Activated CD8-positive, alpha-beta memory T cell treated with anti-CD3 and anti-CD28 coated beads, Interleukin-2, amount 50 U/mL, for 1 hour (primary cell): ENCODE measurements around the gene WDR13.
"Not testable (repeated sequence)": the region's sequence is repeated elsewhere in the genome, so short reads cannot be mapped to it uniquely, and the experiment has no call there.

Experiments
- DNase-seq: peaks from one replicate; pipeline ENCODE4 v3.0.0-alpha.2; 2020; ENCODE audit errors: extremely low read depth

WDR13 gene

GRCh38 chrX:48592971-48593370, 4.3 kb upstream of the WDR13 start:
- DNase-seq: no peak

DNA sequence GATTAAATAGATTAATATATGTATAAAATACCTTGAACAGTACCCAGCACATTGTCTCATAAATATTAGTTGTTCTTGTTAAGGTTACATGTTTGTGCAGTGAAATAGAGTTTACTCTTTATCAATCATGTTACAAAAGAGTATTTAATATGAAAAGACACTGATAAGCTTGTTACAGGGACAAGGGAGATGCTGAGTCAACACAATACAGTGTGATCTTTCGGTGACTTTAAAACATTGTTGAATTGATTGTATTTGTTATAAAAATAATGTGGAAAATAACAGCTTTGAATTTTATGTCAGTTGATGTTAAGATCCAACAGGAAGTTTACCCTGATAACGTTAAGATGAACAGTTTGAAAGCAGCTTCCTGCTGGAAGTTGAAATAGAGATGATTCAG, 1.4 kb upstream of the WDR13 start:
- no peak for DNase-seq

DNA sequence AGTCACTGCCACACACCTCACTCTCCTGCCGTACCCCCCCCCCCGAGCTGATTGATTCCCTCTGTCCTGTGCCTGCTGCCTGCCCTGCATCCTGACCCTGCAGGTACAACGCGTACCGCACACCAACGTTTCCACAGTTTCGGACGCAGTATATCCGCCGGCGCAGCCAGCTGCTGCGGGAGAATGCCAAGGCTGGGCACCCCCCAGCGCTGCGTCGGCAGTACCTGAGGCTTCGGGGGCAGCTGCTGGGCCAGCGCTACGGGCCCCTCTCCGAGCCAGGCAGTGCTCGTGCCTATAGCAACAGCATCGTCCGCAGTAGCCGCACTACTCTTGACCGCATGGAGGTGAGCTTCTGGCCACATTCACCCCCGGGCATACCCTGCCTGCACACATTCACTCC, 1.3 kb downstream of the WDR13 start:
- DNase-seq: no peak

DNA sequence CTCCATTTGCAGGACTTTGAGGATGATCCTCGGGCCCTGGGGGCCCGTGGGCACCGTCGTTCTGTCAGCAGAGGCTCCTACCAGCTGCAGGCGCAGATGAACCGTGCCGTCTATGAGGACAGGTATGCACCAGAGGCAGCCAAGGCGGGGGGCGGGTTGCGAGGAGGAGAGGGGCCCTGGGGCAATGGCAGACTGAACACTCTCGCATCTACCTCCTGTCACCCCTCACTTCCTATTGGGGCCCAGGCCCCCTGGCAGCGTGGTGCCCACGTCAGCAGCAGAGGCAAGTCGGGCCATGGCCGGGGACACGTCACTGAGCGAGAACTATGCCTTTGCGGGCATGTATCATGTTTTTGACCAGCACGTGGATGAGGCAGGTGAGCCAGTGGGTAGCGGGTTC, 2.0 kb downstream of the WDR13 start:
- no peak for DNase-seq

- no peak for DNase-seq
These were observed 2.9 kb downstream of the WDR13 start for GRCh38 chrX:48600226-48600625.

- DNase-seq: no peak
These were observed 4.6 kb downstream of the WDR13 start for GRCh38 chrX:48601741-48602394.

GRCh38 chrX:48604701-48605100, 7.4 kb downstream of the WDR13 start:
- DNase-seq: no peak

DNA sequence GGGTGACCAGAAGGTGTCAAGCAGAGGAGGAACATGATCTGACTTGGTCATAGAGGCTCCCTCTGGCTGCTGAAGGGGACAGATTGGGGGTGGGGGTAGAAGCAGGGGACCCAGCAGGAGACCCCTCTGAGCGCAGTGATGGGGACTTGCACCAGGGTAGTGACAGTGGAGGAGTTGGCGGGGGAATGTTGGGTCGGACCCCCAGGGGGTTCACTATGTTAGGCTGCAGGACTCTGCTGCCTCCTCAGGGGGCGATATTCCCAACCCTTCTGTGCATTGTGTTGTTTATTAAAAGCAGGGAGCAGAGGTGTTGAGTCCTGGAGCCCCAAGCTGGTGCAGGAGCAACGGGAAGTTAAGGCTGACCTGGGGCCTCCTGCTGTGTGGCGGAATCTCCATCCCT, 8.8 kb downstream of the WDR13 start:
- DNase-seq: no peak

GRCh38 chrX:48611703-48612102, 14.4 kb downstream of the WDR13 start:
- no peak for DNase-seq

GRCh38 chrX:48613502-48614160, 16.3 kb downstream of the WDR13 start:
- no peak for DNase-seq

DNA sequence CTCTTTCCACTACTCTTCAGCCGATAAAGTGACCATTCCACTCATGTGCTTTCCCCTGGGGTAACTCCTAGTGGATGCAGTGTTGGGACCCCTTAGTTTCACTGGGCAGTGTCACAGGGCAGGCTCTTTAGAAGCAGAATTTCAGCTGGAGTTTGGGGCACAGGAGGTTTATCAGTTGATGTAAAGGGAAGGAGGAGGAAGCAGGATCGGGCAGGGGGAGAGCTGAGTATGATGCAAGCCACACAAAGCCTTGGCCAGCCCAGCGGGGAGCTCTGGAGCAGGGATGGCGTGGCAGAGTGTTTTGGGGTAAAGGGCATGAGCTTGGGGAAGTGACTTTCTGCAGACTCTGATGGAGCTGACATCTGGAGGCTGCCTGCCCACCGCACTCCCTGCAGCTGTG, 19.3 kb downstream of the WDR13 start:
- DNase-seq: no peak

- no peak for DNase-seq
These were observed 20.4 kb downstream of the WDR13 start for GRCh38 chrX:48617542-48618340.

- no peak for DNase-seq
These were observed 29.4 kb downstream of the WDR13 start for GRCh38 chrX:48626401-48627298.

GRCh38 chrX:48631376-48632090, 34.2 kb downstream of the WDR13 start:
- peak; percentile 37 for DNase-seq

GRCh38 chrX:48632207-48632606, 34.9 kb downstream of the WDR13 start:
- DNase-seq: no peak

DNA sequence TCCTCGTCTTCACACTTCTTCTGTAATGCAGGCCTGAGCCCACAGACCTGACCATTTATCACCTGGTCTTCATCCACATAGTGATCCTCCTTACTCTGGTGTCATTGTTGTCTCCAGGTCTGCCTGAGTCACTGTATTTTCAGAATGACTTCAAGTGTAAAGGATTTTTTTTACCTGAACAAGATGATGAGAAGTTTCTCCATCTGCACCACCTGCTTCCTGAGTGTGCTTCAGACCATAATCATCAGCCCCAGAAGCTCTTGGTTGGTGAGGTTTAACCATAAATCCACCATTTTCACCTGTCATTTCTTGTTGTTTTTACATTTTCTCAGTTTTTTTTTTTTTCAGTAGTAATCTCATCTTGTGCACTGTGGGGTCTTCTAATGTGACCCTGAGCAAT, 39.0 kb downstream of the WDR13 start:
- no peak for DNase-seq

DNA sequence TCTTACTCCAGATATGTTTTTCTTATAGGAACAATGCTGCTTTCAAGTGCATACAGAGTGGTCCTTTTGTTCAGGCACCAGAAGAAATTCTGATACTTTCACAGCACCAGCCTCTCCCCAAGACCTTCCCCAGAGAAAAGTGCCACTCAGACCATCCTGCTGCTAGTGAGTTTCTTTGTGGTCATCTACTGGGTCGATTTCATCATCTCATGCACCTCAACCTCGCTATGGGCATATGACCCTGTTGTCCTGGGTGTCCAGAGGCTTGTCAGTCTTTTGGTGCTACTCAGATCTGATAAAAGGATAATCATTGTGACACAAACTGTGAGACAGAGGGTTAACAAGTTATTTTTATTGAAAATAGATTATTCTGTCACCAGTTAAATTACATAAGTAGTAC, 39.5 kb downstream of the WDR13 start:
- DNase-seq: no peak

GRCh38 chrX:48645669-48646068, 48.4 kb downstream of the WDR13 start:
- no peak for DNase-seq

- DNase-seq: no peak
These were observed 51.1 kb downstream of the WDR13 start for GRCh38 chrX:48648336-48648751.

GRCh38 chrX:48649102-48649501, 51.8 kb downstream of the WDR13 start:
- no peak for DNase-seq

DNA sequence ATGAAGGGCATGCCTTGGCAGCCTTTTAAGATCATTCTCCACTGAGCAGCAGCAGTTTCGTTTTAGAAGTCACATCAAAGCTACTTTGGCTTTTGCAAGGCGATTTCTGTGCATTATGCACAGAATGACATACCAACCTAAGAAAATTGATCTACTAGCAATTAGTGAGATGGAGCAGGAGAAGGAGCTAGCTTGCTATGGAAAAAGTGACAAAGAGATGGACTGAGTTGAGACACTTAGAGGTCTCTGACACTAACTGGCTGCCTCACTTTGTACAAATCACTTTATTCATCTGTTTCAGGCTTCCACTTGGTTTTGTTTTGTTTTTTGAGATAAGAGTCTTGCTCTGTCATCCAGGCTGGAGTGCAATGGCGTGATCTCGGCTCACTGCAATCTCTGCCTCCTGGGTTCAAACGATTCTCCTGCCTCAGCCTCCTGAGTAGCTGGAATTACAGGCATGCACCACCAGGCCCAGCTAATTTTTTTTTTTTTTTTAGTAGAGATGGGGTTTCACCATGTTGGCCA, 54.8 kb downstream of the WDR13 start:
- DNase-seq: not testable (repeated sequence)
